HCT116 (cell line): ENCODE results near the gene CRADD. TPM values are rescaled to one million over a fixed set of nuclear protein-coding genes. Genes with fewer than 3 reads are reported as not detected.

Experiments
- ATAC-seq: fragments of 200-7000 bp; cut with Tn5 transposase; 2 replicates; pipeline ENCODE4 v1.9.1; 2020; ENCODE audit warnings: mild to moderate bottlenecking, moderate library complexity
- BruUV-seq: library from RNA; stranded (reverse); fragments of 400-500 nt; replicated peaks from 2 replicates; lab custom pipeline; 2021; lab: Mats Ljungman, UMichigan
- CTCF ChIA-PET: fragments of 300-600 bp; sonication (Branson Sonifier 250); formaldehyde crosslinking; loops from one replicate; lab custom pipeline; 2021; ENCODE audit warnings: antibody characterized with exemption; lab: Charles Lee
- POLR2A ChIA-PET: fragments of 300-600, 350-600 bp; sonication (Branson Sonifier 250); formaldehyde crosslinking; loops from one replicate; lab custom pipeline; 2021; ENCODE audit warnings: antibody characterized with exemption; lab: Charles Lee
- RAD21 ChIA-PET, 2 experiments: fragments of 300-600 bp; sonication (Branson Sonifier 250); formaldehyde crosslinking; loops; one replicate each; lab custom pipeline; 2023; ENCODE audit warnings: low total read pairs in 2 of 2; ENCODE audit not compliant: uncharacterized antibody in 2 of 2, unreplicated experiment in 2 of 2, low non-redundant PET in 1 of 2; lab: Charles Lee
- DNase-seq: peaks from one replicate; pipeline ENCODE4 v3.0.0-alpha.2; 2010; ENCODE audit warnings: low read depth, low spot score
- H2AFZ ChIP-seq: fragments of 200-600 bp; shearing (Covaris generic), sonication (generic); 2 replicates; pipeline ENCODE4 v1.6.1; 2017; ENCODE audit warnings: low read depth, mixed run types, mixed read lengths, antibody characterized with exemption, low read length; ENCODE audit not compliant: poor library complexity, severe bottlenecking
- H3K27ac ChIP-seq: 2 replicates; pipeline ENCODE4 v1.5.1; 2012; ENCODE audit warnings: low read depth, low read length
- H3K27me3 ChIP-seq: fragments of 200-600 bp; sonication (generic); 2 replicates; pipeline ENCODE4 v1.6.1; 2016; ENCODE audit warnings: mixed run types, low read length, mixed read lengths; ENCODE audit not compliant: insufficient read depth
- H3K36me3 ChIP-seq, 2 experiments: fragments of 200-500 bp in 1 of 2; fragments of 200-600 bp in 1 of 2; sonication (Bioruptor generic) in 1 of 2; sonication (generic) in 1 of 2; 2 replicates each; pipeline versions ENCODE4 v1.5.1 to v1.6.1; 2014 to 2016; ENCODE audit warnings: low read length in 2 of 2, inconsistent platforms in 1 of 2, mixed read lengths in 1 of 2, mixed run types in 1 of 2; ENCODE audit not compliant: insufficient read depth in 2 of 2, control insufficient read depth in 1 of 2
- H3K4me1 ChIP-seq, 2 experiments: fragments of 200-600 bp in 1 of 2; sonication (generic) in 1 of 2; 2 replicates each; pipeline versions ENCODE4 v1.5.1 to v1.6.1; 2012 to 2017; ENCODE audit warnings: low read length in 2 of 2, inconsistent platforms in 1 of 2, mild to moderate bottlenecking in 1 of 2, mixed read lengths in 1 of 2, mixed run types in 1 of 2, moderate library complexity in 1 of 2; ENCODE audit not compliant: insufficient read depth in 2 of 2, control insufficient read depth in 1 of 2
- H3K4me2 ChIP-seq: fragments of 200-600 bp; sonication (generic); 2 replicates; pipeline ENCODE4 v1.6.1; 2017; ENCODE audit warnings: mixed run types, low read length, mixed read lengths
- H3K4me3 ChIP-seq, 2 experiments: fragments of 200-600 bp in 1 of 2; sonication (generic) in 1 of 2; replicated peaks in 1 of 2; 2 replicates each; pipeline ENCODE4 v1.5.1; 2011 to 2016; ENCODE audit warnings: low read length in 2 of 2, control low read depth in 1 of 2, low read depth in 1 of 2, mild to moderate bottlenecking in 1 of 2, mixed read lengths in 1 of 2, mixed run types in 1 of 2
- H3K79me2 ChIP-seq: fragments of 200-600 bp; sonication (generic); 2 replicates; pipeline ENCODE4 v1.6.1; 2017; ENCODE audit warnings: mild to moderate bottlenecking, mixed run types, low read length, moderate library complexity, mixed read lengths; ENCODE audit not compliant: insufficient read depth
- H3K9ac ChIP-seq: fragments of 200-600 bp; sonication (generic); 2 replicates; pipeline ENCODE4 v1.6.1; 2016; ENCODE audit warnings: low read length, mixed read lengths
- H3K9me2 ChIP-seq: fragments of 200-600 bp; sonication (generic), shearing (Covaris generic); 2 replicates; pipeline ENCODE4 v1.6.1; 2017; ENCODE audit warnings: mixed run types, mild to moderate bottlenecking, moderate library complexity; ENCODE audit not compliant: insufficient read depth
- H3K9me3 ChIP-seq, 2 experiments: fragments of 200-500 bp in 1 of 2; fragments of 200-600 bp in 1 of 2; sonication (Bioruptor generic) in 1 of 2; sonication (generic) in 1 of 2; 2 replicates each; pipeline ENCODE4 v1.6.1; 2014 to 2017; ENCODE audit warnings: low read length in 2 of 2, mixed read lengths in 2 of 2, inconsistent platforms in 1 of 2, low read depth in 1 of 2, mild to moderate bottlenecking in 1 of 2, mixed run types in 1 of 2, moderate library complexity in 1 of 2; ENCODE audit not compliant: control insufficient read depth in 1 of 2, insufficient read depth in 1 of 2
- H4K20me1 ChIP-seq: fragments of 200-600 bp; sonication (generic), shearing (Covaris generic); 2 replicates; pipeline ENCODE4 v1.6.1; 2017; ENCODE audit warnings: mixed run types, mild to moderate bottlenecking, moderate library complexity; ENCODE audit not compliant: insufficient read depth
- CBX3 ChIP-seq: IDR thresholded peaks from 2 replicates; pipeline ENCODE4 v1.6.1; 2012; ENCODE audit warnings: low read depth
- CEBPB ChIP-seq: IDR thresholded peaks from 2 replicates; pipeline ENCODE4 v1.6.1; 2012; ENCODE audit warnings: low read depth
- EGR1 ChIP-seq: IDR thresholded peaks from 2 replicates; pipeline ENCODE4 v1.6.1; 2012; ENCODE audit warnings: low read depth
- ELF1 ChIP-seq: IDR thresholded peaks from 2 replicates; pipeline ENCODE4 v1.6.1; 2012; ENCODE audit warnings: low read depth, borderline replicate concordance
- EZH2phosphoT487 ChIP-seq: fragments of 200-600 bp; IDR thresholded peaks from 2 replicates; pipeline ENCODE4 v1.6.1; 2018; ENCODE audit warnings: antibody characterized with exemption, borderline replicate concordance
- JUND ChIP-seq: IDR thresholded peaks from 2 replicates; pipeline ENCODE4 v1.6.1; 2012
- POLR2AphosphoS5 ChIP-seq: IDR thresholded peaks from 2 replicates; pipeline ENCODE4 v1.6.1; 2011; ENCODE audit warnings: mild to moderate bottlenecking, low read depth, low read length, moderate library complexity
- RAD21 ChIP-seq: IDR thresholded peaks from 2 replicates; pipeline ENCODE4 v1.6.1; 2012; ENCODE audit warnings: low read depth, mild to moderate bottlenecking
- SIN3A ChIP-seq: IDR thresholded peaks from 2 replicates; pipeline ENCODE4 v1.6.1; 2012; ENCODE audit warnings: low read depth
- SP1 ChIP-seq: IDR thresholded peaks from 2 replicates; pipeline ENCODE4 v1.6.1; 2012; ENCODE audit warnings: low read depth
- TCF7L2 ChIP-seq: IDR thresholded peaks from 2 replicates; pipeline ENCODE4 v1.7.0; 2011; ENCODE audit warnings: borderline replicate concordance, inconsistent platforms; ENCODE audit not compliant: insufficient read depth, insufficient read length; ENCODE audit errors: extremely low read depth
- YY1 ChIP-seq: IDR thresholded peaks from 2 replicates; pipeline ENCODE4 v1.6.1; 2011; ENCODE audit warnings: low read length, low read depth, moderate library complexity, mild to moderate bottlenecking; ENCODE audit not compliant: insufficient replicate concordance; ENCODE audit errors: extremely low read depth
- ZBTB33 ChIP-seq: IDR thresholded peaks from 2 replicates; pipeline ENCODE4 v1.6.1; 2011; ENCODE audit warnings: mild to moderate bottlenecking, low read length, moderate library complexity; ENCODE audit not compliant: insufficient replicate concordance; ENCODE audit errors: extremely low read depth
- ZFX ChIP-seq: fragments of 450-650 bp; IDR thresholded peaks from 2 replicates; pipeline ENCODE4 v1.6.1; 2017
- intact Hi-C: fragments of 100-400 bp; cut with micrococcal nuclease; formaldehyde crosslinking; loops from 2 replicates; pipeline ENCODE4 v1.10.0; 2022
- total RNA-seq: library from RNA; stranded (reverse); gene quantifications from one replicate; pipeline ENCODE4 v1.2.1, GENCODE V29; 2021; ENCODE audit not compliant: unreplicated experiment

The CRADD gene
- total RNA-seq, 1 experiment from 2014 or later: 12.2 TPM

- Histone ChIP-seq H3K4me1 (no peaks in the 10 kb centered on the region), H3K9me2 (no peaks in the 10 kb centered on the region), H3K36me3 (no peaks in the 10 kb centered on the region), H3K9ac (no peak overlapping the region), H4K20me1 (no peaks in the 10 kb centered on the region), H3K27me3 (no peaks in the 10 kb centered on the region), H3K4me3 (no peak overlapping the region), H3K4me2 (no peak overlapping the region), H3K27ac (no peak overlapping the region), H2AFZ (no peak overlapping the region), H3K9me3 (no peaks in the 10 kb centered on the region), H3K79me2 (no peaks in the 10 kb centered on the region)
- BruUV-seq: no TSS peak
- ChIA-PET POLR2A (no interaction called here), CTCF (interaction anchor here (1.5 kb wide), 1 partner anchor 183 kb away, joined by 4 read pairs; no protein-coding TSS in a partner anchor), RAD21 (no interaction called here)
- intact Hi-C loops: no loop called here
- no peak for DNase-seq
- ATAC-seq: no peak
- TF ChIP-seq ELF1 (no peak), JUND (no peak), YY1 (no peak), EGR1 (no peak), SP1 (no peak), CEBPB (no peak), ZBTB33 (no peak), TCF7L2 (no peak), EZH2phosphoT487 (no peak), ZFX (no peak), CBX3 (no peak), POLR2AphosphoS5 (no peak), RAD21 (no peak), SIN3A (no peak)
Observed at GRCh38 chr12:93892423-93893268, 215.5 kb downstream of the CRADD start.
